Breast epithelium (tissue), 3 donors: ENCODE measurements around the gene TMEM238.

Source experiments
- POLR2AphosphoS5 ChIP-seq, 3 donors: sonication (generic); formaldehyde crosslinking; IDR thresholded peaks; one replicate each; pipeline ENCODE4 v1.6.1; 2017; ENCODE audit warnings: antibody characterized with exemption in 3 of 3
- TF ChIP-seq, protein P1 (sequence below), 3 donors: fragments of 450-650 bp; IDR thresholded peaks; one replicate each; pipeline ENCODE4 v1.5.1; 2016 to 2017; ENCODE audit warnings: antibody characterized with exemption in 3 of 3, mild to moderate bottlenecking in 3 of 3, moderate library complexity in 3 of 3

DNA sequence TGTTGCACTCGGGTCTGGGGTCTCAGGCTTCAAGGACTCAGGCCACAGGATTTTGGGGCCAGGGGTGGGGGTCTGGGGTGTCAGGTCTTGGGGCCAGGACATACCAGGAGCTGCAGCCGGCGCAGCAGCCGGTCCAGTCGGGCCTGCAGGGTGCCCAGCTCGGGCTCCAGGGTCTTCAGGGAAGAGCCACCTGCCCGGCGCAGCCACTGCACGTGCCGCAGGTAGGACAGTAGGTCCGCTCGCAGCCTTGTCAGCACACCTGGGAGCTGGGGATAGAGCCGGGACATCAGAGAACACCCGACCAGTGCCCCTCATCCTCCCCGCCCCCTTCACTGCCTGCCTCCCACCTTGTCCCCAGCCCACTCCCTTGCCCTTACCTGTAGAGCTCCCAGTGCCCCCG is 16.0 kb downstream of the TMEM238 start:
- TF ChIP-seq POLR2AphosphoS5 (IDR thresholded peaks at IDR 0.05): no peak
- TF ChIP-seq, protein P1, sequence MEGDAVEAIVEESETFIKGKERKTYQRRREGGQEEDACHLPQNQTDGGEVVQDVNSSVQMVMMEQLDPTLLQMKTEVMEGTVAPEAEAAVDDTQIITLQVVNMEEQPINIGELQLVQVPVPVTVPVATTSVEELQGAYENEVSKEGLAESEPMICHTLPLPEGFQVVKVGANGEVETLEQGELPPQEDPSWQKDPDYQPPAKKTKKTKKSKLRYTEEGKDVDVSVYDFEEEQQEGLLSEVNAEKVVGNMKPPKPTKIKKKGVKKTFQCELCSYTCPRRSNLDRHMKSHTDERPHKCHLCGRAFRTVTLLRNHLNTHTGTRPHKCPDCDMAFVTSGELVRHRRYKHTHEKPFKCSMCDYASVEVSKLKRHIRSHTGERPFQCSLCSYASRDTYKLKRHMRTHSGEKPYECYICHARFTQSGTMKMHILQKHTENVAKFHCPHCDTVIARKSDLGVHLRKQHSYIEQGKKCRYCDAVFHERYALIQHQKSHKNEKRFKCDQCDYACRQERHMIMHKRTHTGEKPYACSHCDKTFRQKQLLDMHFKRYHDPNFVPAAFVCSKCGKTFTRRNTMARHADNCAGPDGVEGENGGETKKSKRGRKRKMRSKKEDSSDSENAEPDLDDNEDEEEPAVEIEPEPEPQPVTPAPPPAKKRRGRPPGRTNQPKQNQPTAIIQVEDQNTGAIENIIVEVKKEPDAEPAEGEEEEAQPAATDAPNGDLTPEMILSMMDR (IDR thresholded peaks at IDR 0.05): no peak
